GM20000 (cell line): Measurements from ENCODE around the gene CAMTA1.

Experiments
- DNase-seq: peaks from one replicate; pipeline ENCODE4 v3.0.0; 2012; ENCODE audit warnings: low spot score
- CTCF ChIP-seq: IDR thresholded peaks from 2 replicates; pipeline ENCODE4 v1.5.1; 2012; ENCODE audit warnings: mild to moderate bottlenecking, control low read depth; ENCODE audit errors: extremely low read depth, missing control alignments

CAMTA1 gene

GRCh38 chr1:7339953-7340352 is 554.7 kb downstream of the CAMTA1 start:
- no peak for TF ChIP-seq CTCF
- DNase-seq = no peak

GRCh38 chr1:7341145-7341905 is 556.1 kb downstream of the CAMTA1 start:
- TF ChIP-seq CTCF = no peak
- no peak for DNase-seq

- no peak for TF ChIP-seq CTCF
- no peak for DNase-seq
Measured at GRCh38 chr1:7343882-7344281, 558.6 kb downstream of the CAMTA1 start.

GRCh38 chr1:7344299-7344698 is 559.0 kb downstream of the CAMTA1 start:
- TF ChIP-seq CTCF = no peak
- DNase-seq = no peak

- TF ChIP-seq CTCF = no peak
- DNase-seq = no peak
Measured at GRCh38 chr1:7345516-7345915, 560.3 kb downstream of the CAMTA1 start.

GRCh38 chr1:7346070-7346596 is 560.9 kb downstream of the CAMTA1 start:
- no peak for TF ChIP-seq CTCF

GRCh38 chr1:7346600-7347570 is 561.6 kb downstream of the CAMTA1 start:
- no peak for TF ChIP-seq CTCF
- no peak for DNase-seq

More at GRCh38 chr1:7346070-7346596, 560.9 kb downstream of the CAMTA1 start:
- DNase-seq = no peak
